CD14-positive monocyte (primary cell): ENCODE measurements around the gene ALS2CL. TPM values are rescaled to one million over a fixed set of nuclear protein-coding genes. Genes with fewer than 3 reads are reported as not detected.

Experiments used
- DNase-seq, 3 donors: peaks; one replicate each; pipeline ENCODE4 v3.0.0-alpha.2; 2011 to 2022
- H2AFZ ChIP-seq: 2 replicates; pipeline ENCODE4 v1.6.0; 2012; ENCODE audit warnings: mild to moderate bottlenecking, low read depth, low read length, inconsistent platforms; ENCODE audit not compliant: insufficient read depth, poor library complexity, severe bottlenecking
- H3K27ac ChIP-seq, 2 donors: 1 replicate in 1 of 2; 2 replicates in 1 of 2; pipeline ENCODE4 v1.5.1; 2012 to 2013; ENCODE audit warnings: low read length in 2 of 2, control low read depth in 1 of 2, inconsistent platforms in 1 of 2, low read depth in 1 of 2, mild to moderate bottlenecking in 1 of 2
- H3K27me3 ChIP-seq, 2 donors: one replicate each; pipeline versions ENCODE4 v1.6.0 to v1.6.1; 2011 to 2013; ENCODE audit warnings: low read length in 2 of 2; ENCODE audit not compliant: control insufficient read depth in 2 of 2, insufficient read depth in 2 of 2
- H3K36me3 ChIP-seq, 2 donors: replicated peaks in 1 of 2; 1 replicate in 1 of 2; 2 replicates in 1 of 2; pipeline versions ENCODE4 v1.5.1 to v1.6.1; 2012 to 2013; ENCODE audit warnings: low read length in 2 of 2, control low read depth in 1 of 2, inconsistent platforms in 1 of 2, mild to moderate bottlenecking in 1 of 2; ENCODE audit not compliant: insufficient read depth in 2 of 2, control insufficient read depth in 1 of 2
- H3K4me1 ChIP-seq, 2 donors: 1 replicate in 1 of 2; 2 replicates in 1 of 2; pipeline versions ENCODE4 v1.5.1 to v1.6.1; 2012 to 2013; ENCODE audit warnings: low read length in 2 of 2, control low read depth in 1 of 2, inconsistent platforms in 1 of 2, mild to moderate bottlenecking in 1 of 2, moderate library complexity in 1 of 2; ENCODE audit not compliant: insufficient read depth in 2 of 2, control insufficient read depth in 1 of 2
- H3K4me2 ChIP-seq: replicated peaks from 2 replicates; pipeline ENCODE3; 2012; ENCODE audit warnings: low read length, moderate library complexity, mild to moderate bottlenecking; ENCODE audit not compliant: poor library complexity, severe bottlenecking; ENCODE audit errors: extremely low read depth
- H3K4me3 ChIP-seq, 3 experiments: fragments of 200-600 bp in 1 of 3; sonication (generic) in 1 of 3; replicated peaks in 1 of 3; 1 replicate in 2 of 3; 2 replicates in 1 of 3; pipeline ENCODE4 v1.5.1; 2011 to 2013; ENCODE audit warnings: low read length in 3 of 3, mild to moderate bottlenecking in 3 of 3, control low read depth in 2 of 3, low read depth in 2 of 3, inconsistent platforms in 1 of 3, moderate library complexity in 1 of 3
- H3K79me2 ChIP-seq: 2 replicates; pipeline ENCODE4 v1.6.0; 2012; ENCODE audit warnings: mild to moderate bottlenecking, control low read depth, inconsistent platforms, low read length, moderate library complexity; ENCODE audit not compliant: insufficient read depth
- H3K9ac ChIP-seq: 2 replicates; pipeline ENCODE4 v1.6.0; 2017; ENCODE audit warnings: low read length, mild to moderate bottlenecking; ENCODE audit not compliant: insufficient read depth, poor library complexity, severe bottlenecking
- H3K9me3 ChIP-seq, 2 donors: replicated peaks in 1 of 2; 1 replicate in 1 of 2; 2 replicates in 1 of 2; pipeline versions ENCODE4 v1.5.1 to v1.6.1; 2012 to 2013; ENCODE audit warnings: low read length in 2 of 2, control low read depth in 1 of 2; ENCODE audit not compliant: control insufficient read depth in 1 of 2, insufficient read depth in 1 of 2
- H4K20me1 ChIP-seq: 2 replicates; pipeline ENCODE4 v1.6.0; 2012; ENCODE audit warnings: mild to moderate bottlenecking, low read length, control low read depth, moderate library complexity; ENCODE audit not compliant: insufficient read depth
- H3K27ac Mint-ChIP-seq, 7 donors: one replicate each; pipeline ENCODE4 v1.8.0; 2020; ENCODE audit warnings: mild to moderate bottlenecking in 7 of 7, mixed read lengths in 7 of 7, moderate library complexity in 6 of 7, inconsistent platforms in 2 of 7
- H3K27me3 Mint-ChIP-seq, 3 donors: one replicate each; pipeline ENCODE4 v1.8.0; 2021 to 2022; ENCODE audit warnings: low read depth in 3 of 3, mild to moderate bottlenecking in 3 of 3, mixed read lengths in 3 of 3, moderate library complexity in 3 of 3, inconsistent platforms in 1 of 3
- H3K36me3 Mint-ChIP-seq, 2 donors: one replicate each; pipeline ENCODE4 v1.8.0; 2020; ENCODE audit warnings: mixed read lengths in 2 of 2, inconsistent platforms in 1 of 2, mild to moderate bottlenecking in 1 of 2
- H3K4me1 Mint-ChIP-seq: one replicate; pipeline ENCODE4 v1.8.0; 2020; ENCODE audit warnings: mild to moderate bottlenecking, mixed read lengths
- H3K4me3 Mint-ChIP-seq, 2 donors: one replicate each; pipeline ENCODE4 v1.8.0; 2020; ENCODE audit warnings: mild to moderate bottlenecking in 2 of 2, mixed read lengths in 2 of 2, moderate library complexity in 1 of 2
- H3K9me3 Mint-ChIP-seq, 7 donors: one replicate each; pipeline ENCODE4 v1.8.0; 2020 to 2022; ENCODE audit warnings: mixed read lengths in 7 of 7, mild to moderate bottlenecking in 6 of 7, moderate library complexity in 6 of 7, inconsistent platforms in 2 of 7
- WGBS: methylation state at CpG from one replicate; pipeline ENCODE4 v1.1.5; 2013; ENCODE audit warnings: missing lambda C conversion rate; ENCODE audit not compliant: insufficient coverage; 5-methylcytosine and 5-hydroxymethylcytosine counted together
- intact Hi-C, 2 donors: fragments of 100-400 bp; cut with micrococcal nuclease; formaldehyde crosslinking; loops; one replicate each; pipeline versions ENCODE4 v1.15.0 to v1.15.1; 2023
- polyA plus RNA-seq, 3 donors: library from polyadenylated mRNA; depleted of rRNA in 1 of 3; unstranded in 2 of 3; stranded (reverse) in 1 of 3; fragments of 300-500 nt in 2 of 3; fragments of >200 nt in 1 of 3; fragmentation: Illumina TruSeq in 2 of 3; gene quantifications; 1 replicate in 2 of 3; 2 replicates in 1 of 3; pipeline ENCODE4 v1.2.3, GENCODE V29; 2012 to 2021
- TF ChIP-seq, protein P1 (sequence below): fragments of 200-600 bp; IDR thresholded peaks from one replicate; pipeline ENCODE4 v1.8.0; 2022; ENCODE audit warnings: antibody characterized with exemption, mild to moderate bottlenecking

Gene ALS2CL
- polyA plus RNA-seq, 3 donors: 0.38 to 5.7 (median 0.55) TPM

- H3K27ac Mint-ChIP-seq: no peak overlapping the region
- 90% methylated on average over 13 of the region's 15 CpGs for WGBS
- no peak overlapping the region for H3K9ac ChIP-seq
These were observed 31.4 kb downstream of the ALS2CL start for GRCh38 chr3:46661776-46662766.

More at GRCh38 chr3:46661776-46662766, 31.4 kb downstream of the ALS2CL start:
- Histone ChIP-seq H3K27me3 (no peaks in the 10 kb centered on the region), H4K20me1 (no peaks in the 10 kb centered on the region), H3K36me3 (no peaks in the 10 kb centered on the region), H3K79me2 (no peaks in the 10 kb centered on the region), H2AFZ (no peak overlapping the region), H3K4me2 (no peak overlapping the region), H3K9me3 (no peaks in the 10 kb centered on the region), H3K27ac (no peak overlapping the region), H3K4me1 (no peaks in the 10 kb centered on the region), H3K4me3 (no peak overlapping the region)
- intact Hi-C loops: no loop called here
- DNase-seq: no peak
- peaks cover 6 to 9% (median 6%) of the 10 kb centered on the region in 3 donors for H3K27me3 Mint-ChIP-seq
- TF ChIP-seq, protein P1, sequence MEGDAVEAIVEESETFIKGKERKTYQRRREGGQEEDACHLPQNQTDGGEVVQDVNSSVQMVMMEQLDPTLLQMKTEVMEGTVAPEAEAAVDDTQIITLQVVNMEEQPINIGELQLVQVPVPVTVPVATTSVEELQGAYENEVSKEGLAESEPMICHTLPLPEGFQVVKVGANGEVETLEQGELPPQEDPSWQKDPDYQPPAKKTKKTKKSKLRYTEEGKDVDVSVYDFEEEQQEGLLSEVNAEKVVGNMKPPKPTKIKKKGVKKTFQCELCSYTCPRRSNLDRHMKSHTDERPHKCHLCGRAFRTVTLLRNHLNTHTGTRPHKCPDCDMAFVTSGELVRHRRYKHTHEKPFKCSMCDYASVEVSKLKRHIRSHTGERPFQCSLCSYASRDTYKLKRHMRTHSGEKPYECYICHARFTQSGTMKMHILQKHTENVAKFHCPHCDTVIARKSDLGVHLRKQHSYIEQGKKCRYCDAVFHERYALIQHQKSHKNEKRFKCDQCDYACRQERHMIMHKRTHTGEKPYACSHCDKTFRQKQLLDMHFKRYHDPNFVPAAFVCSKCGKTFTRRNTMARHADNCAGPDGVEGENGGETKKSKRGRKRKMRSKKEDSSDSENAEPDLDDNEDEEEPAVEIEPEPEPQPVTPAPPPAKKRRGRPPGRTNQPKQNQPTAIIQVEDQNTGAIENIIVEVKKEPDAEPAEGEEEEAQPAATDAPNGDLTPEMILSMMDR: no peak
- H3K4me1 Mint-ChIP-seq: no peaks in the 10 kb centered on the region
- no peak overlapping the region for H3K4me3 Mint-ChIP-seq
- no peaks in the 10 kb centered on the region for H3K9me3 Mint-ChIP-seq
- H3K36me3 Mint-ChIP-seq: no peaks in the 10 kb centered on the region
